Lung (tissue), 12 donors: ENCODE measurements around the gene AKT2. TPM values are rescaled to one million over a fixed set of nuclear protein-coding genes. Genes with fewer than 3 reads are reported as not detected.

Source experiments
- ATAC-seq: fragments of 200-7000 bp; cut with Tn5 transposase; one replicate; pipeline ENCODE4 v1.9.1; 2020; ENCODE audit warnings: moderate number of reproducible peaks; ENCODE audit not compliant: insufficient read depth, low FRiP score
- DNase-seq, 3 donors: peaks; one replicate each; pipeline ENCODE4 v3.0.0-alpha.2; 2013 to 2017
- H3K27ac ChIP-seq, 2 donors: one replicate each; pipeline ENCODE4 v1.5.1; 2013; ENCODE audit warnings: mild to moderate bottlenecking in 2 of 2, moderate library complexity in 2 of 2, control low read depth in 1 of 2, inconsistent platforms in 1 of 2, low read depth in 1 of 2, low read length in 1 of 2
- H3K27me3 ChIP-seq, 3 donors: one replicate each; pipeline ENCODE4 v1.5.1; 2013; ENCODE audit warnings: low read length in 2 of 3; ENCODE audit not compliant: control insufficient read depth in 3 of 3, insufficient read depth in 3 of 3
- H3K36me3 ChIP-seq, 4 donors: one replicate each; pipeline ENCODE4 v1.5.1; 2013; ENCODE audit warnings: low read length in 4 of 4, mild to moderate bottlenecking in 1 of 4, moderate library complexity in 1 of 4; ENCODE audit not compliant: control insufficient read depth in 4 of 4, insufficient read depth in 4 of 4
- H3K4me1 ChIP-seq, 5 donors: one replicate each; pipeline ENCODE4 v1.5.1; 2013; ENCODE audit warnings: low read length in 5 of 5, mild to moderate bottlenecking in 2 of 5, moderate library complexity in 1 of 5; ENCODE audit not compliant: control insufficient read depth in 5 of 5, insufficient read depth in 5 of 5
- H3K4me3 ChIP-seq: one replicate; pipeline ENCODE4 v1.5.1; 2013; ENCODE audit warnings: mild to moderate bottlenecking, control low read depth, moderate library complexity
- H3K9ac ChIP-seq, 2 donors: one replicate each; pipeline ENCODE4 v1.5.1; 2013; ENCODE audit warnings: low read length in 2 of 2, control low read depth in 1 of 2; ENCODE audit not compliant: insufficient read depth in 1 of 2
- H3K9me3 ChIP-seq, 4 donors: one replicate each; pipeline ENCODE4 v1.5.1; 2013; ENCODE audit warnings: low read length in 3 of 4, mild to moderate bottlenecking in 1 of 4, moderate library complexity in 1 of 4; ENCODE audit not compliant: control insufficient read depth in 4 of 4, insufficient read depth in 3 of 4
- CTCF ChIP-seq: IDR thresholded peaks from 2 replicates; pipeline ENCODE4 v1.5.1; 2012; ENCODE audit warnings: mild to moderate bottlenecking; ENCODE audit errors: control extremely low read depth, extremely low read depth
- WGBS, 2 donors: extraction: QIAGEN DNeasy Blood & Tissue Kit; methylation state at CpG; one replicate each; pipeline ENCODE4 v1.1.7; 2013; 5-methylcytosine and 5-hydroxymethylcytosine counted together
- polyA plus RNA-seq, 2 donors: library from polyadenylated mRNA; stranded (reverse); fragments of 200-250 nt; gene quantifications; one replicate each; pipeline ENCODE4 v1.2.1, GENCODE V29; 2013
- total RNA-seq, 2 donors: library from RNA; depleted of rRNA in 1 of 2; stranded (reverse); fragments of >200 nt in 1 of 2; gene quantifications; one replicate each; pipeline ENCODE4 v1.2.1, GENCODE V29; 2014 to 2021
- donor health status: control.
- donor health status: control.
- donor health status: Bipolar disorder and iron deficiency.
- donor health status: healthy.
- donor health status: DM: yes; HTN: yes; CAD: no.

AKT2 gene
- total and polyA plus RNA-seq, 4 donors, result 62.3 to 138 (median 93.1) TPM

GRCh38 chr19:40231057-40231456, 54.1 kb downstream of the AKT2 start:
- H3K9me3 ChIP-seq, result no peaks in the 10 kb centered on the region
- no peak for ATAC-seq
- DNase-seq, result no peak
- H3K9ac ChIP-seq, result no peak overlapping the region
- H3K4me1 ChIP-seq, result peaks cover 0 to 18% (median 15%) of the 10 kb centered on the region in 5 donors
- no peak overlapping the region for H3K27ac ChIP-seq
- peaks cover 0 to 12% (median under 1%) of the 10 kb centered on the region in 3 donors for H3K27me3 ChIP-seq
- WGBS, 2 donors, result 87% methylated on average over 6 of the region's 6 CpGs
- no peak for TF ChIP-seq CTCF
- no peak overlapping the region for H3K4me3 ChIP-seq
- H3K36me3 ChIP-seq, result peaks cover 0 to 30% (median 13%) of the 10 kb centered on the region in 4 donors

- H3K4me1 ChIP-seq, result peaks cover 0 to 23% (median 15%) of the 10 kb centered on the region in 5 donors
- no peak for ATAC-seq
- 73 to 74% methylated on average over 4 of the region's 4 CpGs for WGBS, 2 donors
These were observed 55.2 kb downstream of the AKT2 start for GRCh38 chr19:40229926-40230417.

GRCh38 chr19:40229484-40229883, 55.7 kb downstream of the AKT2 start:
- peaks cover 0 to 14% (median 2%) of the 10 kb centered on the region in 4 donors for H3K36me3 ChIP-seq
- peaks cover 0 to 23% (median 15%) of the 10 kb centered on the region in 5 donors for H3K4me1 ChIP-seq
- H3K4me3 ChIP-seq, result no peak overlapping the region
- TF ChIP-seq CTCF, result no peak
- no peak overlapping the region for H3K9ac ChIP-seq
- DNase-seq, result no peak
- ATAC-seq, result no peak
- no peaks in the 10 kb centered on the region for H3K9me3 ChIP-seq
- no peak overlapping the region for H3K27ac ChIP-seq
- 44 to 49% methylated on average over 3 of the region's 3 CpGs for WGBS, 2 donors
- H3K27me3 ChIP-seq, result peaks cover 0 to 25% (median 13%) of the 10 kb centered on the region in 3 donors

More at GRCh38 chr19:40229926-40230417, 55.2 kb downstream of the AKT2 start:
- no peaks in the 10 kb centered on the region for H3K9me3 ChIP-seq
- no peak overlapping the region for H3K4me3 ChIP-seq
- TF ChIP-seq CTCF, result no peak
- peaks cover 0 to 23% (median 10%) of the 10 kb centered on the region in 3 donors for H3K27me3 ChIP-seq
- H3K9ac ChIP-seq, result no peak overlapping the region
- peaks cover 0 to 19% (median 6%) of the 10 kb centered on the region in 4 donors for H3K36me3 ChIP-seq
- H3K27ac ChIP-seq, result no peak overlapping the region
- no peak for DNase-seq

- peaks cover 0 to 32% (median 19%) of the 10 kb centered on the region in 3 donors for H3K27me3 ChIP-seq
- peaks cover 0 to 11% (median 2%) of the 10 kb centered on the region in 4 donors for H3K36me3 ChIP-seq
- no peaks in the 10 kb centered on the region for H3K9me3 ChIP-seq
- no peak overlapping the region for H3K27ac ChIP-seq
- ATAC-seq (no peak), DNase-seq (no peak)
- TF ChIP-seq CTCF, result no peak
- no peak overlapping the region for H3K4me3 ChIP-seq
- no peak overlapping the region for H3K9ac ChIP-seq
- WGBS, 2 donors, result 91 to 93% methylated on average over 5 of the region's 5 CpGs
- peaks cover 0 to 23% (median 15%) of the 10 kb centered on the region in 5 donors for H3K4me1 ChIP-seq
These were observed 56.3 kb downstream of the AKT2 start for GRCh38 chr19:40228863-40229262.
